ENCODE results near the gene ISCA2.

Gene ISCA2

GRCh38 chr14:74491956-74492775 is 1.4 kb upstream of the ISCA2 start:
- no peak overlapping the region for H3K27ac ChIP-seq (replicated peaks)
- no peak for TF ChIP-seq POLR2AphosphoS5 (IDR thresholded peaks at IDR 0.05; ENCODE audit: low read depth)
- TF ChIP-seq SPI1 (IDR thresholded peaks at IDR 0.05; ENCODE audit: borderline replicate concordance, low read depth) = peak; percentile 19; the same call in 1 of the 2 replicates
- DNase-seq (ENCODE audit: low read depth in 1 of 2, low spot score in 1 of 2) = no peak

GRCh38 chr14:74492776-74493342 is 706 bp upstream of the ISCA2 start, which contains the start of gene NPC2:
NPC2 (minus strand) TSS chr14:74493305; CDS start chr14:74493274, 31 bp downstream.
- Histone ChIP-seq H3K4me3 (replicated peaks; ENCODE audit: insufficient read depth, low read length) (peak within 1 kb of the TSS; percentile 80), H3K27me3 (ENCODE audit: insufficient read depth, poor library complexity, severe bottlenecking) (no peaks in the 10 kb centered on the region), H3K27ac (replicated peaks) (peak within 1 kb of the TSS; percentile 85)
- TF ChIP-seq POLR2AphosphoS5 (IDR thresholded peaks at IDR 0.05; ENCODE audit: low read depth) (no peak), SPI1 (IDR thresholded peaks at IDR 0.05; ENCODE audit: borderline replicate concordance, low read depth) (no peak), CTCF (IDR thresholded peaks at IDR 0.05; ENCODE audit: insufficient read depth, low read length) (no peak), REST (IDR thresholded peaks at IDR 0.05; ENCODE audit: insufficient replicate concordance, low read depth) (no peak), GABPA (IDR thresholded peaks at IDR 0.05; ENCODE audit: low read depth) (no peak)
- DNase-seq (ENCODE audit: low read depth in 1 of 2, low spot score in 1 of 2) = no peak

More at GRCh38 chr14:74491956-74492775, 1.4 kb upstream of the ISCA2 start:
- Histone ChIP-seq H3K4me3 (replicated peaks; ENCODE audit: insufficient read depth, low read length) (peak overlapping the region; percentile 80), H3K27me3 (ENCODE audit: insufficient read depth, poor library complexity, severe bottlenecking) (no peaks in the 10 kb centered on the region)

GRCh38 chr14:74495356-74495755 is 1.8 kb downstream of the ISCA2 start:
- Histone ChIP-seq H3K4me3 (replicated peaks; ENCODE audit: insufficient read depth, low read length) (no peak overlapping the region), H3K27me3 (ENCODE audit: insufficient read depth, poor library complexity, severe bottlenecking) (no peaks in the 10 kb centered on the region), H3K27ac (replicated peaks) (no peak overlapping the region)
- TF ChIP-seq GABPA (IDR thresholded peaks at IDR 0.05; ENCODE audit: low read depth) (no peak), REST (IDR thresholded peaks at IDR 0.05; ENCODE audit: insufficient replicate concordance, low read depth) (no peak), SPI1 (IDR thresholded peaks at IDR 0.05; ENCODE audit: borderline replicate concordance, low read depth) (0 out of 2 replicates have a peak, but pooled peaks have one; percentile 31)
- peak in 1 of 2 experiments; percentile 16 for DNase-seq (ENCODE audit: low read depth in 1 of 2, low spot score in 1 of 2)

GRCh38 chr14:74500417-74501134 is 7.0 kb downstream of the ISCA2 start:
- TF ChIP-seq SPI1 (IDR thresholded peaks at IDR 0.05; ENCODE audit: borderline replicate concordance, low read depth) (no peak), CTCF (IDR thresholded peaks at IDR 0.05; ENCODE audit: insufficient read depth, low read length) (no peak), REST (IDR thresholded peaks at IDR 0.05; ENCODE audit: insufficient replicate concordance, low read depth) (no peak), POLR2AphosphoS5 (IDR thresholded peaks at IDR 0.05; ENCODE audit: low read depth) (no peak), GABPA (IDR thresholded peaks at IDR 0.05; ENCODE audit: low read depth) (no peak)
- Histone ChIP-seq H3K4me3 (replicated peaks; ENCODE audit: insufficient read depth, low read length) (no peak overlapping the region), H3K27me3 (ENCODE audit: insufficient read depth, poor library complexity, severe bottlenecking) (no peaks in the 10 kb centered on the region), H3K27ac (replicated peaks) (no peak overlapping the region)
- no peak for DNase-seq (ENCODE audit: low read depth in 1 of 2, low spot score in 1 of 2)

Measured in HL-60 (cell line).